Common myeloid progenitor, CD34-positive (primary cell): ENCODE data around the gene TUFT1.

Experiments
- CTCF ChIA-PET: fragments of 350-600 bp; sonication (Branson Sonifier 250); formaldehyde crosslinking; loops from one replicate; lab custom pipeline; 2021; ENCODE audit warnings: antibody characterized with exemption; lab: Charles Lee
- POLR2A ChIA-PET: fragments of 350-600 bp; sonication (Branson Sonifier 250); formaldehyde crosslinking; loops from one replicate; lab custom pipeline; 2021; ENCODE audit warnings: antibody characterized with exemption; lab: Charles Lee
- DNase-seq, 3 donors: peaks; one replicate each; pipeline versions ENCODE4 v3.0.0 to v3.0.0-alpha.2; 2013
- H3K27ac ChIP-seq, 2 experiments: 1 replicate in 1 of 2; 2 replicates in 1 of 2; pipeline ENCODE4 v1.7.0; 2013; ENCODE audit warnings: inconsistent platforms in 2 of 2, low read length in 2 of 2, mild to moderate bottlenecking in 2 of 2, low read depth in 1 of 2, moderate library complexity in 1 of 2; ENCODE audit not compliant: severe bottlenecking in 2 of 2, insufficient read depth in 1 of 2, poor library complexity in 1 of 2
- H3K27me3 ChIP-seq, 5 experiments: replicated peaks in 2 of 5; 1 replicate in 3 of 5; 2 replicates in 2 of 5; pipeline versions ENCODE4 v1.6.1 to v1.7.0; 2013; ENCODE audit warnings: low read length in 4 of 5, mild to moderate bottlenecking in 2 of 5, moderate library complexity in 2 of 5, inconsistent platforms in 1 of 5; ENCODE audit not compliant: insufficient read depth in 5 of 5, control insufficient read depth in 4 of 5
- H3K36me3 ChIP-seq, 4 experiments: 1 replicate in 2 of 4; 2 replicates in 2 of 4; pipeline versions ENCODE4 v1.6.1 to v1.7.0; 2013; ENCODE audit warnings: low read length in 3 of 4, control low read depth in 1 of 4, mild to moderate bottlenecking in 1 of 4; ENCODE audit not compliant: control insufficient read depth in 4 of 4, insufficient read depth in 4 of 4
- H3K4me1 ChIP-seq, 4 experiments: 1 replicate in 3 of 4; 2 replicates in 1 of 4; pipeline versions ENCODE4 v1.6.1 to v1.7.1; 2013; ENCODE audit warnings: low read length in 3 of 4, mild to moderate bottlenecking in 3 of 4, control low read depth in 1 of 4, inconsistent platforms in 1 of 4, moderate library complexity in 1 of 4; ENCODE audit not compliant: control insufficient read depth in 4 of 4, insufficient read depth in 4 of 4; ENCODE audit errors: control extremely low read depth in 1 of 4
- H3K4me3 ChIP-seq, 7 experiments: 1 replicate in 4 of 7; 2 replicates in 3 of 7; pipeline versions ENCODE4 v1.5.1 to v1.7.0; 2013; ENCODE audit warnings: mild to moderate bottlenecking in 7 of 7, low read length in 6 of 7, moderate library complexity in 6 of 7, inconsistent platforms in 2 of 7, low read depth in 2 of 7, control low read depth in 1 of 7; ENCODE audit not compliant: insufficient read depth in 4 of 7, control insufficient read depth in 1 of 7; ENCODE audit errors: extremely low read depth in 1 of 7
- H3K9me3 ChIP-seq, 5 experiments: 1 replicate in 4 of 5; 2 replicates in 1 of 5; pipeline versions ENCODE4 v1.6.1 to v1.7.1; 2013; ENCODE audit warnings: low read length in 4 of 5, mild to moderate bottlenecking in 2 of 5, inconsistent platforms in 1 of 5, low read depth in 1 of 5, moderate library complexity in 1 of 5; ENCODE audit not compliant: control insufficient read depth in 4 of 5, insufficient read depth in 2 of 5; ENCODE audit errors: control extremely low read depth in 1 of 5
- WGBS: methylation state at CpG from one replicate; pipeline ENCODE4 v1.1.5; 2013; ENCODE audit not compliant: insufficient coverage; 5-methylcytosine and 5-hydroxymethylcytosine counted together

TUFT1 gene

DNA sequence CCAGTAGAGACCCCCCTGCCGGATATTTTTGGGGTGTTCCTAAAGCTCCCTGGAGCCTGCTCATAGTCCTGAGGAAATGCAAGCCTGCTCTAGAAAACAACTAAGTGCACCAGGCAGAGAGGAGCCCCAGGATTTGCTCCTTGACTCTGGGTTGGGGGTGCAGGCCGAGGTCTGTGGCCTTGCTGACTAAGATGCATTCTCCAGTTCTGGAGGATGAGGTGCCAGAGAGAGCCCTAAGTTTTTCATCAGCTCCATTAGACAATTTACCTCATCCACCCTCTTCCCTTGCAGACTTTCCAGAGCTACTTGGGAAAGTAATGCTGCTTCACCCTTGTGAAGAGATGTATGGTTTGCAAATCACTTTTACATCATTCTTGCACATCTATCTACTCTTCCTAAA, 9.1 kb downstream of the TUFT1 start:
- no peak for DNase-seq
- POLR2A ChIA-PET, result no interaction called here
- Histone ChIP-seq H3K36me3 (no peaks in the 10 kb centered on the region), H3K27ac (no peak overlapping the region), H3K4me1 (peaks cover 0 to 8% (median 0%) of the 10 kb centered on the region in 4 experiments), H3K27me3 (no peaks in the 10 kb centered on the region), H3K9me3 (no peaks in the 10 kb centered on the region), H3K4me3 (no peak overlapping the region)
- CTCF ChIA-PET, result no interaction called here
- no CpG with 5 or more reads among the region's 2 CpGs for WGBS

GRCh38 chr1:151553659-151554058, 13.6 kb downstream of the TUFT1 start:
- no CpG with 5 or more reads among the region's 4 CpGs for WGBS
- H3K36me3 ChIP-seq, result no peaks in the 10 kb centered on the region
- CTCF ChIA-PET, result interaction anchor here (1.3 kb wide), 1 partner anchor 53 kb away, joined by 4 read pairs; no protein-coding TSS in a partner anchor
- H3K4me1 ChIP-seq, result no peaks in the 10 kb centered on the region
- POLR2A ChIA-PET, result no interaction called here
- no peaks in the 10 kb centered on the region for H3K9me3 ChIP-seq
- no peak overlapping the region for H3K27ac ChIP-seq
- no peak for DNase-seq
- no peaks in the 10 kb centered on the region for H3K27me3 ChIP-seq
- H3K4me3 ChIP-seq, result no peak overlapping the region

DNA sequence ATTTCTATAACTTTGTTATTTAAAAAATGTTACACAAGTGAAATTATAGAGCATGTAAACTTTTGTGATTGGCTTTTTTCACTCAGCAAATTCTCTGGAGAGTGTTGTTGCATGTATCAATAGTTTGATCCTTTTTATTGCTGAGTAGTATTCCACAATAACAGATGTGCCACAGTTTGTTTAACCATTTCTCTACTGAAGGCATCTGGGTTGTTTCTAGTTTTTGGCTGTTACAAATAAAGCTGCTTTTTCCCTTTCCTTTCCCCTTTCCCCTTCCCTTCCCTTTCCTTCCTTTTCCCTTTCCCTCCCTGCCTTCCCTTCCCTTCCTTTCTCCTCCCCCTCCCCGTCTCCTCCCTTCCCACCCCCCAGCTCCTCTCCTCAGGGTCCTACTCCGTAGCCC, 15.9 kb downstream of the TUFT1 start:
- peaks cover 0 to 4% (median 2%) of the 10 kb centered on the region in 4 experiments for H3K4me1 ChIP-seq
- no peaks in the 10 kb centered on the region for H3K36me3 ChIP-seq
- no peak overlapping the region for H3K27ac ChIP-seq
- H3K27me3 ChIP-seq, result no peaks in the 10 kb centered on the region
- no peak for DNase-seq
- ChIA-PET POLR2A (interaction anchor here (0.6 kb wide), 1 partner anchor 16 kb away, joined by 3 read pairs; no protein-coding TSS in a partner anchor), CTCF (no interaction called here)
- no CpG with 5 or more reads among the region's 2 CpGs for WGBS
- H3K9me3 ChIP-seq, result no peaks in the 10 kb centered on the region
- no peak overlapping the region for H3K4me3 ChIP-seq

DNA sequence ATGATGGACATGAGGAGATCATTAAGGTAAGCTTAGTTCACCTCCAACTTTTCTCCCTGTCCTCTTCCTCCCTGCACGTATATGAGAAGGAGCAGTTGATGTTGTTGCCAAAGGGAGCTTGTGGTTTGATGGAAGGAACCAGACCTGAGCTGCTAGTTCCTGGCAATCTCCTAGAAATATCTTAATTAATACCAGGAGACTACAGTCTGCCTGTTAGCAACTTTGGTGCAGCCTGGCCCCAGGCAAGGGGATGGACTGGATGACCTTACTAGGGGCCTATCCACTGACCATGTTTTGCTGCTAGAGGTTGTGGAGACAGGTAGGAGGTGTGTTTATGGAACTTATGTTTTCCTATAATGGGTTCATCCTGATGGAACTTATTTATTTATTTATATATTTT, 22.6 kb downstream of the TUFT1 start:
- H3K9me3 ChIP-seq, result no peaks in the 10 kb centered on the region
- CTCF ChIA-PET, result interaction anchor here (0.6 to 0.9 kb wide), 2 partner anchors 26 to 30 kb away, joined by 3 read pairs; no protein-coding TSS in a partner anchor
- WGBS, result no CpG with 5 or more reads among the region's 1 CpG
- H3K4me3 ChIP-seq, result no peak overlapping the region
- H3K27ac ChIP-seq, result no peak overlapping the region
- H3K4me1 ChIP-seq, result peaks cover 0 to 4% (median 2%) of the 10 kb centered on the region in 4 experiments
- H3K36me3 ChIP-seq, result peaks cover 0 to 1% (median 0%) of the 10 kb centered on the region in 4 experiments
- POLR2A ChIA-PET, result interaction anchor here (1.0 kb wide), 1 partner anchor 26 kb away, joined by 5 read pairs; no protein-coding TSS in a partner anchor
- H3K27me3 ChIP-seq, result no peaks in the 10 kb centered on the region
- DNase-seq, result no peak

DNA sequence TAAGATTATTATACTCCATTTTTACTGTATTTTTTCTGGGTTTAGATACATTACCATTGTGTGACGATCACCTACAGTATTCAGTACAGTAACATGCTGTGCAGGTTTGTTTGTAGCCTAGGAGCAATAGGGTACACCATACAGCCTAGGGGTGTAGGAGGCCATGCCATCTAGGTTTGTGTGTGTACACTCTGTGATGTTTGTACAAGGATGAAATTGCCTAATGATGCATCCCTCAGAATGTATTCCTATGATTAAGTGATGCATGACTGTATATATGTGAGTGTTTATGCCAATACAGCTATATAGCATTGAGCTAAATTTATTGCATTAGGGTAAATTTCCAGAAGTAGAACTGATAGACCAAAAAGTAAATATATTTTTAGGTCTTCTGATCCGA, 23.3 kb downstream of the TUFT1 start:
- ChIA-PET POLR2A (interaction anchor here (1.0 kb wide), 1 partner anchor 25 kb away, joined by 5 read pairs; no protein-coding TSS in a partner anchor), CTCF (interaction anchor here (1.1 kb wide), 1 partner anchor 15 kb away, joined by 5 read pairs; no protein-coding TSS in a partner anchor)
- no CpG with 5 or more reads among the region's 2 CpGs for WGBS
- H3K4me1 ChIP-seq, result peaks cover 0 to 4% (median 2%) of the 10 kb centered on the region in 4 experiments
- H3K27me3 ChIP-seq, result no peaks in the 10 kb centered on the region
- H3K27ac ChIP-seq, result no peak overlapping the region
- no peak overlapping the region for H3K4me3 ChIP-seq
- no peaks in the 10 kb centered on the region for H3K9me3 ChIP-seq
- peaks cover 0 to 1% (median 0%) of the 10 kb centered on the region in 4 experiments for H3K36me3 ChIP-seq
- no peak for DNase-seq

DNA sequence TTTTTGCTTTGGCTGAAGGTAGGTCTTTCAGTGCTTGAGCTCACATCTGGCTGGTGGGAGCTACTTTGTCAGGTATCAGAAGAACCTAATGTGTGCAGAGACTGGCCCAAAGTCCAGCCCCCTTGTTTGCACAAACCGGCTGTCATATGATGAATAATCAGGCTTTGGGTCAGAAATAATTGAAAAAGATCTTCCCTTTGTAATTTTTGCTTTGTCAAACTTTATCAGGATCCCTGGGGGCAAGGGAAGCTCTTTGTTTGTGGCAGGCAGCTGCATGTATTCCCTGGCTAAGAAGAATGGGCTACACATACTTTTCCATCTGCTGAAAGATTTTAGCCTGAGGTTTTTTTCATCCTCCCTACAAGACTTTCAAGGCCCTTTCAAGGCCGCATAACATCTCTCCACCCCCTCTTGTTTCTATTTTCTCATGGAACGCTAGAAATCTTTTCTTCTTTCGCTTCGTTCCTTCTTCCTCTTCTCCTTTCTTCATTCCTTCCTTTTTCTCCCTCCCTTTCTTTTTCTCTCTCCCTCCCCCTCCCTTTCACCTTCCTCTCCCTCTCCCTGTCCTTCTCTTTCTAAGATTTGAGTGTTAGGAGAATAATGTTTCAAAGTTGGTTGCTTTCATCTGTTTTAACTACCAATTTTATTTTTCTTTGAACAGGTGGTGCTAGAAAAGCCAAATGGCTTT, 25.5 kb downstream of the TUFT1 start:
- POLR2A ChIA-PET, result no interaction called here
- no peak for DNase-seq
- no peaks in the 10 kb centered on the region for H3K4me1 ChIP-seq
- H3K36me3 ChIP-seq, result peaks cover 0 to 1% (median 0%) of the 10 kb centered on the region in 4 experiments
- 83% methylated on average over 2 of the region's 5 CpGs for WGBS
- no peaks in the 10 kb centered on the region for H3K9me3 ChIP-seq
- H3K27ac ChIP-seq, result no peak overlapping the region
- CTCF ChIA-PET, result no interaction called here
- H3K27me3 ChIP-seq, result no peaks in the 10 kb centered on the region
- no peak overlapping the region for H3K4me3 ChIP-seq

- H3K4me1 ChIP-seq, result no peaks in the 10 kb centered on the region
- H3K4me3 ChIP-seq, result no peak overlapping the region
- no peak for DNase-seq
- no peaks in the 10 kb centered on the region for H3K9me3 ChIP-seq
- CTCF ChIA-PET, result no interaction called here
- POLR2A ChIA-PET, result no interaction called here
- 90% methylated on average over 2 of the region's 3 CpGs for WGBS
- peaks cover 0 to 1% (median 0%) of the 10 kb centered on the region in 4 experiments for H3K36me3 ChIP-seq
- no peak overlapping the region for H3K27ac ChIP-seq
- H3K27me3 ChIP-seq, result no peaks in the 10 kb centered on the region
Observed at GRCh38 chr1:151568626-151569088, 28.5 kb downstream of the TUFT1 start.
